CD14-positive monocyte (primary cell): ENCODE measurements around the gene MGAT5. TPM values are rescaled to one million over a fixed set of nuclear protein-coding genes. Genes with fewer than 3 reads are reported as not detected.

Experiments
- DNase-seq, 3 donors: peaks; one replicate each; pipeline ENCODE4 v3.0.0-alpha.2; 2011 to 2022
- H2AFZ ChIP-seq: 2 replicates; pipeline ENCODE4 v1.6.0; 2012; ENCODE audit warnings: mild to moderate bottlenecking, low read depth, low read length, inconsistent platforms; ENCODE audit not compliant: insufficient read depth, poor library complexity, severe bottlenecking
- H3K27ac ChIP-seq, 2 donors: 1 replicate in 1 of 2; 2 replicates in 1 of 2; pipeline ENCODE4 v1.5.1; 2012 to 2013; ENCODE audit warnings: low read length in 2 of 2, control low read depth in 1 of 2, inconsistent platforms in 1 of 2, low read depth in 1 of 2, mild to moderate bottlenecking in 1 of 2
- H3K27me3 ChIP-seq, 2 donors: one replicate each; pipeline versions ENCODE4 v1.6.0 to v1.6.1; 2011 to 2013; ENCODE audit warnings: low read length in 2 of 2; ENCODE audit not compliant: control insufficient read depth in 2 of 2, insufficient read depth in 2 of 2
- H3K36me3 ChIP-seq, 2 donors: replicated peaks in 1 of 2; 1 replicate in 1 of 2; 2 replicates in 1 of 2; pipeline versions ENCODE4 v1.5.1 to v1.6.1; 2012 to 2013; ENCODE audit warnings: low read length in 2 of 2, control low read depth in 1 of 2, inconsistent platforms in 1 of 2, mild to moderate bottlenecking in 1 of 2; ENCODE audit not compliant: insufficient read depth in 2 of 2, control insufficient read depth in 1 of 2
- H3K4me1 ChIP-seq, 2 donors: 1 replicate in 1 of 2; 2 replicates in 1 of 2; pipeline versions ENCODE4 v1.5.1 to v1.6.1; 2012 to 2013; ENCODE audit warnings: low read length in 2 of 2, control low read depth in 1 of 2, inconsistent platforms in 1 of 2, mild to moderate bottlenecking in 1 of 2, moderate library complexity in 1 of 2; ENCODE audit not compliant: insufficient read depth in 2 of 2, control insufficient read depth in 1 of 2
- H3K4me2 ChIP-seq: replicated peaks from 2 replicates; pipeline ENCODE3; 2012; ENCODE audit warnings: low read length, moderate library complexity, mild to moderate bottlenecking; ENCODE audit not compliant: poor library complexity, severe bottlenecking; ENCODE audit errors: extremely low read depth
- H3K4me3 ChIP-seq, 3 experiments: fragments of 200-600 bp in 1 of 3; sonication (generic) in 1 of 3; replicated peaks in 1 of 3; 1 replicate in 2 of 3; 2 replicates in 1 of 3; pipeline ENCODE4 v1.5.1; 2011 to 2013; ENCODE audit warnings: low read length in 3 of 3, mild to moderate bottlenecking in 3 of 3, control low read depth in 2 of 3, low read depth in 2 of 3, inconsistent platforms in 1 of 3, moderate library complexity in 1 of 3
- H3K79me2 ChIP-seq: 2 replicates; pipeline ENCODE4 v1.6.0; 2012; ENCODE audit warnings: mild to moderate bottlenecking, control low read depth, inconsistent platforms, low read length, moderate library complexity; ENCODE audit not compliant: insufficient read depth
- H3K9ac ChIP-seq: 2 replicates; pipeline ENCODE4 v1.6.0; 2017; ENCODE audit warnings: low read length, mild to moderate bottlenecking; ENCODE audit not compliant: insufficient read depth, poor library complexity, severe bottlenecking
- H3K9me3 ChIP-seq, 2 donors: replicated peaks in 1 of 2; 1 replicate in 1 of 2; 2 replicates in 1 of 2; pipeline versions ENCODE4 v1.5.1 to v1.6.1; 2012 to 2013; ENCODE audit warnings: low read length in 2 of 2, control low read depth in 1 of 2; ENCODE audit not compliant: control insufficient read depth in 1 of 2, insufficient read depth in 1 of 2
- H4K20me1 ChIP-seq: 2 replicates; pipeline ENCODE4 v1.6.0; 2012; ENCODE audit warnings: mild to moderate bottlenecking, low read length, control low read depth, moderate library complexity; ENCODE audit not compliant: insufficient read depth
- H3K27ac Mint-ChIP-seq, 7 donors: one replicate each; pipeline ENCODE4 v1.8.0; 2020; ENCODE audit warnings: mild to moderate bottlenecking in 7 of 7, mixed read lengths in 7 of 7, moderate library complexity in 6 of 7, inconsistent platforms in 2 of 7
- H3K27me3 Mint-ChIP-seq, 3 donors: one replicate each; pipeline ENCODE4 v1.8.0; 2021 to 2022; ENCODE audit warnings: low read depth in 3 of 3, mild to moderate bottlenecking in 3 of 3, mixed read lengths in 3 of 3, moderate library complexity in 3 of 3, inconsistent platforms in 1 of 3
- H3K36me3 Mint-ChIP-seq, 2 donors: one replicate each; pipeline ENCODE4 v1.8.0; 2020; ENCODE audit warnings: mixed read lengths in 2 of 2, inconsistent platforms in 1 of 2, mild to moderate bottlenecking in 1 of 2
- H3K4me1 Mint-ChIP-seq: one replicate; pipeline ENCODE4 v1.8.0; 2020; ENCODE audit warnings: mild to moderate bottlenecking, mixed read lengths
- H3K4me3 Mint-ChIP-seq, 2 donors: one replicate each; pipeline ENCODE4 v1.8.0; 2020; ENCODE audit warnings: mild to moderate bottlenecking in 2 of 2, mixed read lengths in 2 of 2, moderate library complexity in 1 of 2
- H3K9me3 Mint-ChIP-seq, 7 donors: one replicate each; pipeline ENCODE4 v1.8.0; 2020 to 2022; ENCODE audit warnings: mixed read lengths in 7 of 7, mild to moderate bottlenecking in 6 of 7, moderate library complexity in 6 of 7, inconsistent platforms in 2 of 7
- WGBS: methylation state at CpG from one replicate; pipeline ENCODE4 v1.1.5; 2013; ENCODE audit warnings: missing lambda C conversion rate; ENCODE audit not compliant: insufficient coverage; 5-methylcytosine and 5-hydroxymethylcytosine counted together
- intact Hi-C, 2 donors: fragments of 100-400 bp; cut with micrococcal nuclease; formaldehyde crosslinking; loops; one replicate each; pipeline versions ENCODE4 v1.15.0 to v1.15.1; 2023
- polyA plus RNA-seq, 3 donors: library from polyadenylated mRNA; depleted of rRNA in 1 of 3; unstranded in 2 of 3; stranded (reverse) in 1 of 3; fragments of 300-500 nt in 2 of 3; fragments of >200 nt in 1 of 3; fragmentation: Illumina TruSeq in 2 of 3; gene quantifications; 1 replicate in 2 of 3; 2 replicates in 1 of 3; pipeline ENCODE4 v1.2.3, GENCODE V29; 2012 to 2021
- TF ChIP-seq, protein P1 (sequence below): fragments of 200-600 bp; IDR thresholded peaks from one replicate; pipeline ENCODE4 v1.8.0; 2022; ENCODE audit warnings: antibody characterized with exemption, mild to moderate bottlenecking

MGAT5 gene
- polyA plus RNA-seq, 3 donors: 1.9 to 6.6 (median 2.4) TPM

DNA sequence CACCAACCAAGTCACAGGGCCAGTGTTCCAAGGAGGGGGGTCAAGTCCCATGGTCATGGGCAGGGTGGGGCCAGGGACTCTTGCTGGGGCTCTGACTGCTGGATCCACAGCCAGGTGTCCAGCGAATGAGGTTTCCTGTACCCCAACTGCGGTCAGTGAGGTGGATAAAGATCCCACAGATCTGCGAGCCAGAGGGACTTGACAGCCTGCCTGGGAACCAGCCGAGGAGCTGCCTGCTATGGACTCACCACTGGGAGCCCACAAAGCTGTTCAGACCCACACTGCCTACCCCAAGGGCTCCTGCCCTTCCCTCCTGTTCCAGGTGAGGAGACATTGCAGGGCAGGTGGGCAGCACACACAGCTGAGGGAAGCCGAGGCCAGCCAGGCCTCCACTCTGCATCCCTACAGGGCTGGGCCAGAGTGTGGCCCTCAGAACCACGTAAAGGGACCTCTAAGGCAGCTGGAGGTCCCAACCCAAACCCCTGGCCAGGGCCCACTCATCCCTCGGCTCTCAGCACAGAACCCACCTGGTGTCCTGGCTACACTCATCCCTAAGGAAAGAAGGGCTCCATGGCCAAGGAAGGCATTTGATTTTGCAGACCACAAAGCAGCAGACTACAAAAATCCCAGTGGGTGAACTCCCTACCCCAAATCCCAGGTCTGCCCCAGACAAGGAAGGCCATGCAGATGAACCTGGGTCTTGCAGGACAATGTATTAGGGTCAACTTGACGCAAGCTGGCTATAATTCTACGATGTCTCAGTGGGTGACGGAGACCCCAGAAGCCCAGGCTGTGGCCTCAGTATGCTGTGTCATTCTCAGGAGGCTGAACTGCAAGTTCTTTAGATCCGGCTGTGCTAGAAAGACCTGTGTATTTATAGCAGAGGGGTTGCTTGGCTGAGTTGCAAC is 209.2 kb downstream of the MGAT5 start:
- no peak for DNase-seq
- no peaks in the 10 kb centered on the region for H3K36me3 ChIP-seq
- no peak overlapping the region for H3K9ac ChIP-seq
- no peaks in the 10 kb centered on the region for H3K9me3 Mint-ChIP-seq
- peaks cover 0 to 1% (median 0%) of the 10 kb centered on the region in 3 donors for H3K27me3 Mint-ChIP-seq
- H3K4me3 Mint-ChIP-seq: no peak overlapping the region
- H3K4me1 ChIP-seq: no peaks in the 10 kb centered on the region
- no peaks in the 10 kb centered on the region for H3K27me3 ChIP-seq
- H3K27ac Mint-ChIP-seq: no peak overlapping the region
- no peak overlapping the region for H3K4me3 ChIP-seq
- intact Hi-C loops: no loop called here
- 89% methylated on average over 11 of the region's 11 CpGs for WGBS
- H4K20me1 ChIP-seq: no peaks in the 10 kb centered on the region
- no peak overlapping the region for H2AFZ ChIP-seq
- TF ChIP-seq, protein P1, sequence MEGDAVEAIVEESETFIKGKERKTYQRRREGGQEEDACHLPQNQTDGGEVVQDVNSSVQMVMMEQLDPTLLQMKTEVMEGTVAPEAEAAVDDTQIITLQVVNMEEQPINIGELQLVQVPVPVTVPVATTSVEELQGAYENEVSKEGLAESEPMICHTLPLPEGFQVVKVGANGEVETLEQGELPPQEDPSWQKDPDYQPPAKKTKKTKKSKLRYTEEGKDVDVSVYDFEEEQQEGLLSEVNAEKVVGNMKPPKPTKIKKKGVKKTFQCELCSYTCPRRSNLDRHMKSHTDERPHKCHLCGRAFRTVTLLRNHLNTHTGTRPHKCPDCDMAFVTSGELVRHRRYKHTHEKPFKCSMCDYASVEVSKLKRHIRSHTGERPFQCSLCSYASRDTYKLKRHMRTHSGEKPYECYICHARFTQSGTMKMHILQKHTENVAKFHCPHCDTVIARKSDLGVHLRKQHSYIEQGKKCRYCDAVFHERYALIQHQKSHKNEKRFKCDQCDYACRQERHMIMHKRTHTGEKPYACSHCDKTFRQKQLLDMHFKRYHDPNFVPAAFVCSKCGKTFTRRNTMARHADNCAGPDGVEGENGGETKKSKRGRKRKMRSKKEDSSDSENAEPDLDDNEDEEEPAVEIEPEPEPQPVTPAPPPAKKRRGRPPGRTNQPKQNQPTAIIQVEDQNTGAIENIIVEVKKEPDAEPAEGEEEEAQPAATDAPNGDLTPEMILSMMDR: no peak
- H3K4me2 ChIP-seq: no peak overlapping the region
- no peaks in the 10 kb centered on the region for H3K9me3 ChIP-seq
- no peaks in the 10 kb centered on the region for H3K36me3 Mint-ChIP-seq
- no peaks in the 10 kb centered on the region for H3K79me2 ChIP-seq
- peaks cover 6% of the 10 kb centered on the region for H3K4me1 Mint-ChIP-seq
- H3K27ac ChIP-seq: no peak overlapping the region

DNA sequence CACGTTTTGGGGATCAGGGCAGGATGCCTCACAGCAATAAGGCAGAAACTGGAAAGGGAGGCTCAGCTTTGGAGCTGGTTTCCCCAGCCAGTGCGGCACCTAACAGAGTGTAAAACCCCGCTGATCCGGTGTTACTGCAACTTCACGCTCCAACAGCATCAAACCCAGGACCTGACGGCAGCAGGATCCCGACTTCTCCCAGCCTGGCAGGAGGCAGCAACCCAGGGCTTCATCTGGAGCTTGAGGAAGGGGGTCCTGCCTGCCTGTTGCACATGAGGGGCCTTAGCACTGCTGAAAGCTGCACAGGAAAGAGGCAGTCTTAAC is 209.8 kb downstream of the MGAT5 start:
- Histone ChIP-seq H3K4me3 (no peak overlapping the region), H3K4me2 (no peak overlapping the region), H3K4me1 (no peaks in the 10 kb centered on the region), H3K27me3 (no peaks in the 10 kb centered on the region), H3K27ac (no peak overlapping the region), H3K79me2 (no peaks in the 10 kb centered on the region), H3K9ac (no peak overlapping the region), H3K9me3 (no peaks in the 10 kb centered on the region), H2AFZ (no peak overlapping the region), H4K20me1 (no peaks in the 10 kb centered on the region), H3K36me3 (no peaks in the 10 kb centered on the region)
- no peak for DNase-seq
- no peaks in the 10 kb centered on the region for H3K9me3 Mint-ChIP-seq
- H3K4me1 Mint-ChIP-seq: peaks cover 6% of the 10 kb centered on the region
- H3K27ac Mint-ChIP-seq: no peak overlapping the region
- H3K36me3 Mint-ChIP-seq: no peaks in the 10 kb centered on the region
- peaks cover 0 to 1% (median 0%) of the 10 kb centered on the region in 3 donors for H3K27me3 Mint-ChIP-seq
- TF ChIP-seq, protein P1: no peak
- H3K4me3 Mint-ChIP-seq: no peak overlapping the region
- intact Hi-C loops: no loop called here
- WGBS: 86% methylated on average over 7 of the region's 7 CpGs
